ENCODE measurements around the gene MYLK2. TPM values are rescaled to one million over a fixed set of nuclear protein-coding genes. Genes with fewer than 3 reads are reported as not detected.

Gene MYLK2
- total RNA-seq, 1 donor from 2014 or later, result 0.49 TPM

- no peak overlapping the region for H3K4me3 Mint-ChIP-seq
- no peaks in the 10 kb centered on the region for H3K27me3 Mint-ChIP-seq (ENCODE audit: low read depth)
- no peak overlapping the region for H3K27ac Mint-ChIP-seq
- no peaks in the 10 kb centered on the region for H3K9me3 Mint-ChIP-seq
- no peak for DNase-seq (ENCODE audit: low spot score in 2 of 2, unreplicated experiment in 2 of 2)
- H3K36me3 Mint-ChIP-seq, result no peaks in the 10 kb centered on the region
- no peak for TF ChIP-seq CTCF (IDR thresholded peaks at IDR 0.05; ENCODE audit: unreplicated experiment)
- peaks cover 24% of the 10 kb centered on the region for H3K4me1 Mint-ChIP-seq
These were observed 18.8 kb downstream of the MYLK2 start for GRCh38 chr20:31837896-31838397.

- H3K9me3 Mint-ChIP-seq, result no peaks in the 10 kb centered on the region
- DNase-seq (ENCODE audit: low spot score in 2 of 2, unreplicated experiment in 2 of 2), result no peak
- H3K36me3 Mint-ChIP-seq, result no peaks in the 10 kb centered on the region
- H3K4me3 Mint-ChIP-seq, result no peak overlapping the region
- no peak for TF ChIP-seq CTCF (IDR thresholded peaks at IDR 0.05; ENCODE audit: unreplicated experiment)
- H3K27ac Mint-ChIP-seq, result no peak overlapping the region
- peaks cover 26% of the 10 kb centered on the region for H3K4me1 Mint-ChIP-seq
- H3K27me3 Mint-ChIP-seq (ENCODE audit: low read depth), result no peaks in the 10 kb centered on the region
These were observed 19.6 kb downstream of the MYLK2 start for GRCh38 chr20:31838646-31839292.

- H3K27ac Mint-ChIP-seq, result no peak overlapping the region
- no peak overlapping the region for H3K4me3 Mint-ChIP-seq
- no peaks in the 10 kb centered on the region for H3K36me3 Mint-ChIP-seq
- H3K9me3 Mint-ChIP-seq, result no peaks in the 10 kb centered on the region
- no peaks in the 10 kb centered on the region for H3K27me3 Mint-ChIP-seq (ENCODE audit: low read depth)
- peaks cover 34% of the 10 kb centered on the region for H3K4me1 Mint-ChIP-seq
- no peak for DNase-seq (ENCODE audit: low spot score in 2 of 2, unreplicated experiment in 2 of 2)
- TF ChIP-seq CTCF (IDR thresholded peaks at IDR 0.05; ENCODE audit: unreplicated experiment), result no peak
These were observed 20.8 kb downstream of the MYLK2 start for GRCh38 chr20:31839782-31840487.

GRCh38 chr20:31840906-31841816, 22.0 kb downstream of the MYLK2 start:
- H3K9me3 Mint-ChIP-seq, result no peaks in the 10 kb centered on the region
- no peaks in the 10 kb centered on the region for H3K27me3 Mint-ChIP-seq (ENCODE audit: low read depth)
- DNase-seq (ENCODE audit: low spot score in 2 of 2, unreplicated experiment in 2 of 2), result no peak
- TF ChIP-seq CTCF (IDR thresholded peaks at IDR 0.05; ENCODE audit: unreplicated experiment), result no peak
- H3K27ac Mint-ChIP-seq, result peak overlapping the region; percentile 15
- peaks cover 30% of the 10 kb centered on the region for H3K4me1 Mint-ChIP-seq
- no peaks in the 10 kb centered on the region for H3K36me3 Mint-ChIP-seq
- H3K4me3 Mint-ChIP-seq, result no peak overlapping the region

GRCh38 chr20:31841928-31842327, 22.8 kb downstream of the MYLK2 start:
- Mint-ChIP-seq H3K9me3 (no peaks in the 10 kb centered on the region), H3K27ac (peak overlapping the region; percentile 80), H3K4me3 (no peak overlapping the region), H3K4me1 (peaks cover 27% of the 10 kb centered on the region), H3K36me3 (no peaks in the 10 kb centered on the region), H3K27me3 (ENCODE audit: low read depth) (no peaks in the 10 kb centered on the region)
- peak in 1 of 2 experiments; percentile 42 for DNase-seq (ENCODE audit: low spot score in 2 of 2, unreplicated experiment in 2 of 2)
- TF ChIP-seq CTCF (IDR thresholded peaks at IDR 0.05; ENCODE audit: unreplicated experiment), result no peak

All from mesothelial cell of epicardium (in vitro differentiated cells).